ENCODE data around the gene ZMIZ1.

DNA sequence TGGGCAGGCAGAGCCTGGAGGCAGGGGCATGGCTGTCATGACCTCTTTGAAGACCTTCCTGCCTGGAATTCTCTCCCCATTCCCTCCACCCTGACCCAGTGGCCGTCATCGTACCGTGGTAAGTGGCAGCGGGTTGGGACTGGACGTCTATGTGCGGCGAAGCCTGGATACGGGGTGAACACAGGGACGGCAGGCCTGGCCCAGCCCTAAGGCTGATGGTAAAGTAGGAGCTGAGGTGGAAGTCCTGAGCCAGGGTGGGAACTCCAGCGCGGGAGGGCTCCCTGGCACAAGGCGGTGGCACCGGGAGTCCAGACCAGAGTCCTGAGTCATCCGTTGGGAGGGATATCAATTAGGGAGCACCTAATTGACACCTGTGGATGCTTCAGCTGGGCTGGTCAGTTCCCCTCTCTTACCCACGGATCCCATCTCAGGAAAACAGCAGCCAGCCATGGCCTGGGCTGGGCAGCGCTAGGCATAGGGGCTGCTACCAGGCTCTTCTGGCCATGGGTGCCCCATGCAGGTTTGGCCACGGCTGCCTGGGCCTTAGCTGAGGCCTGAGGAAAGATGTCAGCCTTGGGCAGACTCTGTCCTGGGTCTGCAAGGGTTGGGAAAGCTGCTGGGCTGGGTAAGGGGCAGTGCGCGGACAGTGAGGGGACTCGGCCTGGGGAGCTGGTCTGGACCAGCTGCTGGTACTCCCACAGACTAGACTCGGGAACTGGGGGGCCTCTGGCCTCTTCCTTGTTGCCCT lies 281.8 kb downstream of the ZMIZ1 start:
- TF ChIP-seq, protein P1, sequence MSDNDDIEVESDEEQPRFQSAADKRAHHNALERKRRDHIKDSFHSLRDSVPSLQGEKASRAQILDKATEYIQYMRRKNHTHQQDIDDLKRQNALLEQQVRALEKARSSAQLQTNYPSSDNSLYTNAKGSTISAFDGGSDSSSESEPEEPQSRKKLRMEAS (IDR thresholded peaks at IDR 0.05): no peak
- TF ChIP-seq RAD21 (IDR thresholded peaks at IDR 0.05): no peak
- no peak for TF ChIP-seq CTCF (IDR thresholded peaks at IDR 0.05; ENCODE audit: low read depth, low read length, missing input control)
- no peak for TF ChIP-seq YY1 (IDR thresholded peaks at IDR 0.05)
- TF ChIP-seq GABPA (IDR thresholded peaks at IDR 0.05 in 1 of 2, conservative IDR thresholded peaks at IDR 0.05 in 1 of 2): no peak
- no peak for TF ChIP-seq ATF3 (IDR thresholded peaks at IDR 0.05)
- TF ChIP-seq SP1 (IDR thresholded peaks at IDR 0.05): no peak
- TF ChIP-seq REST (IDR thresholded peaks at IDR 0.05): no peak
- TF ChIP-seq RXRA (IDR thresholded peaks at IDR 0.05): no peak
- TF ChIP-seq JUND (IDR thresholded peaks at IDR 0.05): no peak
- no peak for TF ChIP-seq TAF1 (conservative IDR thresholded peaks at IDR 0.05)
- no peak for TF ChIP-seq HNF4G (IDR thresholded peaks at IDR 0.05)
- TF ChIP-seq HNF4A (conservative IDR thresholded peaks at IDR 0.05): no peak
- TF ChIP-seq ZBTB33 (IDR thresholded peaks at IDR 0.05): no peak
